ENCODE results near the gene LRRC8E.
A peak's percentile ranks its signal among the peaks of the same experiment; 100 is the strongest.
"Not testable (repeated sequence)": the region's sequence is repeated elsewhere in the genome, so short reads cannot be mapped to it uniquely, and the experiment has no call there.

LRRC8E gene

GRCh38 chr19:7874076-7874896 lies 14.0 kb upstream of the LRRC8E start, which contains the start of gene PRR36:
TSS of gene PRR36 (minus strand) at chr19:7874390. CDS start at chr19:7873689, 701 bp downstream.
- DNase-seq, result peak in 40 of 42 donors; percentile 55 to 90 (median 78)

GRCh38 chr19:7874897-7875273 lies 13.4 kb upstream of the LRRC8E start:
- peak in 1 of 42 donors; percentile 30 for DNase-seq
- intact Hi-C loops (cut with DNase I), result no loop called here

More at GRCh38 chr19:7874076-7874896, 14.0 kb upstream of the LRRC8E start, which contains the start of gene PRR36:
- intact Hi-C loops (cut with DNase I), result no loop called here

- intact Hi-C loops (cut with DNase I), result no loop called here
Measured at GRCh38 chr19:7877249-7877836, 11.0 kb upstream of the LRRC8E start.

GRCh38 chr19:7879111-7879807 lies 9.1 kb upstream of the LRRC8E start:
- DNase-seq, result no peak
- intact Hi-C loops (cut with DNase I), result no loop called here

More at GRCh38 chr19:7877249-7877836, 11.0 kb upstream of the LRRC8E start:
- no peak for DNase-seq

- DNase-seq, result no peak
- intact Hi-C loops (cut with DNase I), result no loop called here
Measured at GRCh38 chr19:7879836-7880235, 8.5 kb upstream of the LRRC8E start.

- intact Hi-C loops (cut with DNase I), result no loop called here
- no peak for DNase-seq
Measured at GRCh38 chr19:7881910-7882309, 6.4 kb upstream of the LRRC8E start.

- intact Hi-C loops (cut with DNase I), result no loop called here
- no peak for DNase-seq
Measured at GRCh38 chr19:7883105-7883504, 5.2 kb upstream of the LRRC8E start.

GRCh38 chr19:7883796-7884570 lies 4.3 kb upstream of the LRRC8E start:
- no peak for DNase-seq
- intact Hi-C loops (cut with DNase I), result no loop called here

- no peak for DNase-seq
- intact Hi-C loops (cut with DNase I), result no loop called here
Measured at GRCh38 chr19:7885818-7886217, 2.5 kb upstream of the LRRC8E start.

GRCh38 chr19:7887408-7888144 lies 734 bp upstream of the LRRC8E start:
- no peak for DNase-seq
- intact Hi-C loops (cut with DNase I), result no loop called here

- DNase-seq, result no peak
- intact Hi-C loops (cut with DNase I), result no loop called here
Measured at GRCh38 chr19:7888826-7889217, 512 bp downstream of the LRRC8E start.

- intact Hi-C loops (cut with DNase I); DNase-seq: not testable (repeated sequence)
Measured at GRCh38 chr19:7893362-7894101, 5.2 kb downstream of the LRRC8E start.

GRCh38 chr19:7894612-7895309 lies 6.5 kb downstream of the LRRC8E start:
- intact Hi-C loops (cut with DNase I), result no loop called here
- no peak for DNase-seq

- no peak for DNase-seq
- intact Hi-C loops (cut with DNase I), result no loop called here
Measured at GRCh38 chr19:7895565-7895964, 7.3 kb downstream of the LRRC8E start.

GRCh38 chr19:7897292-7897691 lies 9.0 kb downstream of the LRRC8E start:
- intact Hi-C loops (cut with DNase I), result no loop called here

GRCh38 chr19:7898967-7899366 lies 10.7 kb downstream of the LRRC8E start:
- intact Hi-C loops (cut with DNase I), result no loop called here

More at GRCh38 chr19:7897292-7897691, 9.0 kb downstream of the LRRC8E start:
- DNase-seq, result no peak

GRCh38 chr19:7899751-7900378 lies 11.6 kb downstream of the LRRC8E start:
- DNase-seq, result no peak
- intact Hi-C loops (cut with DNase I), result loop anchor here (5.0 kb wide), 1 partner anchor 38 kb away; no protein-coding TSS in a partner anchor

More at GRCh38 chr19:7898967-7899366, 10.7 kb downstream of the LRRC8E start:
- no peak for DNase-seq

Measured in head of caudate nucleus (tissue), 42 donors.